T-helper 22 cell (primary cell): ENCODE results near the gene CNGB1.
"Not testable (repeated sequence)": the region's sequence is repeated elsewhere in the genome, so short reads cannot be mapped to it uniquely, and the experiment has no call there.

ENCODE experiments used
- DNase-seq: peaks from one replicate; pipeline ENCODE4 v3.0.0-alpha.2; 2020; ENCODE audit warnings: low read depth

The CNGB1 gene

GRCh38 chr16:57997176-57997527 is 26.2 kb upstream of the CNGB1 start:
- no peak for DNase-seq

- DNase-seq = no peak
Measured at GRCh38 chr16:57996406-57997175, 25.7 kb upstream of the CNGB1 start.

- DNase-seq = no peak
Measured at GRCh38 chr16:57995721-57996405, 24.9 kb upstream of the CNGB1 start.

GRCh38 chr16:57994778-57995177 is 23.9 kb upstream of the CNGB1 start:
- no peak for DNase-seq

GRCh38 chr16:57994361-57994760 is 23.4 kb upstream of the CNGB1 start:
- no peak for DNase-seq

- no peak for DNase-seq
Measured at GRCh38 chr16:57993897-57994296, 23.0 kb upstream of the CNGB1 start.

GRCh38 chr16:57993438-57993837 is 22.5 kb upstream of the CNGB1 start:
- no peak for DNase-seq

- DNase-seq = no peak
Measured at GRCh38 chr16:57992084-57992483, 21.2 kb upstream of the CNGB1 start.

GRCh38 chr16:57991551-57992059 is 20.7 kb upstream of the CNGB1 start:
- no peak for DNase-seq

- DNase-seq = no peak
Measured at GRCh38 chr16:57988929-57989328, 18.0 kb upstream of the CNGB1 start.

- no peak for DNase-seq
Measured at GRCh38 chr16:57987441-57988177, 16.7 kb upstream of the CNGB1 start.

GRCh38 chr16:57986196-57986595 is 15.3 kb upstream of the CNGB1 start:
- DNase-seq = no peak

GRCh38 chr16:57985204-57986181 is 14.6 kb upstream of the CNGB1 start:
- DNase-seq = no peak

GRCh38 chr16:57984443-57985203 is 13.7 kb upstream of the CNGB1 start:
- DNase-seq = peak; percentile 93

GRCh38 chr16:57982385-57982784 is 11.5 kb upstream of the CNGB1 start:
- DNase-seq = no peak

- no peak for DNase-seq
Measured at GRCh38 chr16:57981636-57982035, 10.7 kb upstream of the CNGB1 start.

GRCh38 chr16:57979006-57979585 is 8.2 kb upstream of the CNGB1 start:
- DNase-seq = no peak

- not testable (repeated sequence) for DNase-seq
Measured at GRCh38 chr16:57978070-57978465, 7.1 kb upstream of the CNGB1 start.

GRCh38 chr16:57977418-57978069 is 6.6 kb upstream of the CNGB1 start:
- DNase-seq = no peak

GRCh38 chr16:57976331-57976796 is 5.4 kb upstream of the CNGB1 start:
- DNase-seq = no peak
